ENCODE measurements around the gene XYLT1.
A peak's percentile ranks its signal among the peaks of the same experiment; 100 is the strongest.

Gene XYLT1

GRCh38 chr16:17470182-17470907 is 415 bp downstream of the XYLT1 start:
- peak overlapping the region; percentile 85 for H3K27ac Mint-ChIP-seq
- no peaks in the 10 kb centered on the region for H3K27me3 Mint-ChIP-seq
- H3K9me3 Mint-ChIP-seq: no peaks in the 10 kb centered on the region
- peak overlapping the region; percentile 91 for H3K4me3 Mint-ChIP-seq
- H3K4me1 Mint-ChIP-seq: peaks cover 56% of the 10 kb centered on the region
- peaks cover 2% of the 10 kb centered on the region for H3K36me3 Mint-ChIP-seq

GRCh38 chr16:17469741-17470181 is 999 bp downstream of the XYLT1 start:
- H3K9me3 Mint-ChIP-seq: no peaks in the 10 kb centered on the region
- H3K27me3 Mint-ChIP-seq: no peaks in the 10 kb centered on the region
- H3K36me3 Mint-ChIP-seq: peaks cover 2% of the 10 kb centered on the region
- peaks cover 57% of the 10 kb centered on the region for H3K4me1 Mint-ChIP-seq
- H3K4me3 Mint-ChIP-seq: peak overlapping the region; percentile 91
- peak overlapping the region; percentile 85 for H3K27ac Mint-ChIP-seq

- peaks cover 2% of the 10 kb centered on the region for H3K36me3 Mint-ChIP-seq
- H3K4me3 Mint-ChIP-seq: peak overlapping the region; percentile 91
- peaks cover 54% of the 10 kb centered on the region for H3K4me1 Mint-ChIP-seq
- H3K27me3 Mint-ChIP-seq: no peaks in the 10 kb centered on the region
- H3K27ac Mint-ChIP-seq: peak overlapping the region; percentile 85
- no peaks in the 10 kb centered on the region for H3K9me3 Mint-ChIP-seq
These were observed 1.6 kb downstream of the XYLT1 start for GRCh38 chr16:17469011-17469740.

- Mint-ChIP-seq H3K4me3 (peak overlapping the region; percentile 91), H3K4me1 (peaks cover 53% of the 10 kb centered on the region), H3K36me3 (peaks cover 3% of the 10 kb centered on the region), H3K27me3 (no peaks in the 10 kb centered on the region), H3K27ac (no peak overlapping the region), H3K9me3 (no peaks in the 10 kb centered on the region)
These were observed 2.1 kb downstream of the XYLT1 start for GRCh38 chr16:17468611-17469010.

- peaks cover 56% of the 10 kb centered on the region for H3K4me1 Mint-ChIP-seq
- H3K27ac Mint-ChIP-seq: no peak overlapping the region
- no peaks in the 10 kb centered on the region for H3K27me3 Mint-ChIP-seq
- H3K4me3 Mint-ChIP-seq: peak overlapping the region; percentile 91
- peaks cover 3% of the 10 kb centered on the region for H3K36me3 Mint-ChIP-seq
- no peaks in the 10 kb centered on the region for H3K9me3 Mint-ChIP-seq
These were observed 2.7 kb downstream of the XYLT1 start for GRCh38 chr16:17467923-17468540.

GRCh38 chr16:17466876-17467275 is 3.9 kb downstream of the XYLT1 start:
- H3K27ac Mint-ChIP-seq: no peak overlapping the region
- peak overlapping the region; percentile 15 for H3K4me3 Mint-ChIP-seq
- H3K36me3 Mint-ChIP-seq: peaks cover 3% of the 10 kb centered on the region

GRCh38 chr16:17465460-17465859 is 5.3 kb downstream of the XYLT1 start:
- no peaks in the 10 kb centered on the region for H3K27me3 Mint-ChIP-seq
- peaks cover 7% of the 10 kb centered on the region for H3K36me3 Mint-ChIP-seq
- H3K9me3 Mint-ChIP-seq: no peaks in the 10 kb centered on the region
- peaks cover 79% of the 10 kb centered on the region for H3K4me1 Mint-ChIP-seq
- H3K4me3 Mint-ChIP-seq: no peak overlapping the region
- H3K27ac Mint-ChIP-seq: no peak overlapping the region

More at GRCh38 chr16:17466876-17467275, 3.9 kb downstream of the XYLT1 start:
- peaks cover 67% of the 10 kb centered on the region for H3K4me1 Mint-ChIP-seq
- H3K9me3 Mint-ChIP-seq: no peaks in the 10 kb centered on the region
- no peaks in the 10 kb centered on the region for H3K27me3 Mint-ChIP-seq

- Mint-ChIP-seq H3K36me3 (peaks cover 7% of the 10 kb centered on the region), H3K27me3 (no peaks in the 10 kb centered on the region), H3K9me3 (no peaks in the 10 kb centered on the region), H3K4me3 (no peak overlapping the region), H3K4me1 (peaks cover 69% of the 10 kb centered on the region), H3K27ac (no peak overlapping the region)
These were observed 7.4 kb downstream of the XYLT1 start for GRCh38 chr16:17463335-17463734.

- H3K27me3 Mint-ChIP-seq: no peaks in the 10 kb centered on the region
- H3K36me3 Mint-ChIP-seq: peaks cover 7% of the 10 kb centered on the region
- H3K4me3 Mint-ChIP-seq: no peak overlapping the region
- H3K9me3 Mint-ChIP-seq: no peaks in the 10 kb centered on the region
- no peak overlapping the region for H3K27ac Mint-ChIP-seq
- peaks cover 61% of the 10 kb centered on the region for H3K4me1 Mint-ChIP-seq
These were observed 8.6 kb downstream of the XYLT1 start for GRCh38 chr16:17461951-17462729.

GRCh38 chr16:17460890-17461289 is 9.9 kb downstream of the XYLT1 start:
- Mint-ChIP-seq H3K4me3 (no peak overlapping the region), H3K27me3 (no peaks in the 10 kb centered on the region), H3K4me1 (peaks cover 48% of the 10 kb centered on the region), H3K36me3 (peaks cover 4% of the 10 kb centered on the region), H3K9me3 (no peaks in the 10 kb centered on the region), H3K27ac (peak overlapping the region; percentile 14)

GRCh38 chr16:17459903-17460521 is 10.7 kb downstream of the XYLT1 start:
- Mint-ChIP-seq H3K9me3 (no peaks in the 10 kb centered on the region), H3K36me3 (peaks cover 4% of the 10 kb centered on the region), H3K27ac (no peak overlapping the region), H3K27me3 (no peaks in the 10 kb centered on the region), H3K4me1 (peaks cover 43% of the 10 kb centered on the region), H3K4me3 (no peak overlapping the region)

GRCh38 chr16:17457997-17458396 is 12.8 kb downstream of the XYLT1 start:
- H3K4me3 Mint-ChIP-seq: no peak overlapping the region
- peaks cover 37% of the 10 kb centered on the region for H3K4me1 Mint-ChIP-seq
- H3K27me3 Mint-ChIP-seq: no peaks in the 10 kb centered on the region
- H3K27ac Mint-ChIP-seq: no peak overlapping the region
- H3K36me3 Mint-ChIP-seq: peaks cover 3% of the 10 kb centered on the region
- H3K9me3 Mint-ChIP-seq: no peaks in the 10 kb centered on the region

- H3K36me3 Mint-ChIP-seq: peaks cover 3% of the 10 kb centered on the region
These were observed 13.2 kb downstream of the XYLT1 start for GRCh38 chr16:17457513-17457912.

GRCh38 chr16:17454162-17454730 is 16.5 kb downstream of the XYLT1 start:
- H3K27me3 Mint-ChIP-seq: no peaks in the 10 kb centered on the region
- H3K36me3 Mint-ChIP-seq: no peaks in the 10 kb centered on the region
- peaks cover 43% of the 10 kb centered on the region for H3K4me1 Mint-ChIP-seq
- no peak overlapping the region for H3K27ac Mint-ChIP-seq
- no peak overlapping the region for H3K4me3 Mint-ChIP-seq
- H3K9me3 Mint-ChIP-seq: no peaks in the 10 kb centered on the region

More at GRCh38 chr16:17457513-17457912, 13.2 kb downstream of the XYLT1 start:
- peaks cover 37% of the 10 kb centered on the region for H3K4me1 Mint-ChIP-seq
- no peak overlapping the region for H3K4me3 Mint-ChIP-seq
- no peak overlapping the region for H3K27ac Mint-ChIP-seq
- H3K9me3 Mint-ChIP-seq: no peaks in the 10 kb centered on the region
- H3K27me3 Mint-ChIP-seq: no peaks in the 10 kb centered on the region
